Measurements from ENCODE around the gene CDCA4.

The CDCA4 gene

DNA sequence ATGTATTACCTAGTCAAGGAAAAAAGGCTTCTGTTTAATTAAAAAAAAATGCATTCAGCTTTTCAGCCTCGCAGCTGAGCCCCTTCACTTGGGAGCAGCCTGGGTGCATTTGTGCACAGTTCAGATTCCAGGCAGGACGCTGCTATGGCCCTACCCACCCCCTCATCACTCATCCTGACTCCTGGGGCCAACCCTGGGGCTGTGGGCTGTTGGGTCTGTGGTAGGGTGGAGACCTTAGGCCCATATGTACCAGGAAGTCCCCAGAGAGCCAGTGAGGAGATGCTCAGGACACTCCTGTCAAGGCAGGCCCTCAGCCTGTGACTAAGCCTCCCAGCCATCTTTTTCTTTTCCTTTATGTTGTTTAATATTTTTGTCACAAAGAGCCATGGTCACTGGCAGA, 9.3 kb upstream of the CDCA4 start:
- TF ChIP-seq RAD21 (IDR thresholded peaks at IDR 0.05; ENCODE audit: low read depth) (no peak), FOXM1 (IDR thresholded peaks at IDR 0.05; ENCODE audit: borderline replicate concordance, low read depth) (no peak), USF1 (IDR thresholded peaks at IDR 0.05) (no peak), CREB1 (IDR thresholded peaks at IDR 0.05; ENCODE audit: low read depth) (no peak), CEBPB (IDR thresholded peaks at IDR 0.05) (no peak), TCF12 (IDR thresholded peaks at IDR 0.05; ENCODE audit: low read depth) (no peak), YY1 (IDR thresholded peaks at IDR 0.05; ENCODE audit: low read depth) (no peak), TEAD4 (IDR thresholded peaks at IDR 0.05) (no peak), ZBTB7A (IDR thresholded peaks at IDR 0.05; ENCODE audit: low read depth) (no peak), TAF1 (IDR thresholded peaks at IDR 0.05; ENCODE audit: low read depth) (no peak), EGR1 (IDR thresholded peaks at IDR 0.05) (no peak), EP300 (IDR thresholded peaks at IDR 0.05; ENCODE audit: borderline replicate concordance) (no peak), MAX (IDR thresholded peaks at IDR 0.05) (no peak), NFIC (IDR thresholded peaks at IDR 0.05) (no peak)
- TF ChIP-seq, protein P1, sequence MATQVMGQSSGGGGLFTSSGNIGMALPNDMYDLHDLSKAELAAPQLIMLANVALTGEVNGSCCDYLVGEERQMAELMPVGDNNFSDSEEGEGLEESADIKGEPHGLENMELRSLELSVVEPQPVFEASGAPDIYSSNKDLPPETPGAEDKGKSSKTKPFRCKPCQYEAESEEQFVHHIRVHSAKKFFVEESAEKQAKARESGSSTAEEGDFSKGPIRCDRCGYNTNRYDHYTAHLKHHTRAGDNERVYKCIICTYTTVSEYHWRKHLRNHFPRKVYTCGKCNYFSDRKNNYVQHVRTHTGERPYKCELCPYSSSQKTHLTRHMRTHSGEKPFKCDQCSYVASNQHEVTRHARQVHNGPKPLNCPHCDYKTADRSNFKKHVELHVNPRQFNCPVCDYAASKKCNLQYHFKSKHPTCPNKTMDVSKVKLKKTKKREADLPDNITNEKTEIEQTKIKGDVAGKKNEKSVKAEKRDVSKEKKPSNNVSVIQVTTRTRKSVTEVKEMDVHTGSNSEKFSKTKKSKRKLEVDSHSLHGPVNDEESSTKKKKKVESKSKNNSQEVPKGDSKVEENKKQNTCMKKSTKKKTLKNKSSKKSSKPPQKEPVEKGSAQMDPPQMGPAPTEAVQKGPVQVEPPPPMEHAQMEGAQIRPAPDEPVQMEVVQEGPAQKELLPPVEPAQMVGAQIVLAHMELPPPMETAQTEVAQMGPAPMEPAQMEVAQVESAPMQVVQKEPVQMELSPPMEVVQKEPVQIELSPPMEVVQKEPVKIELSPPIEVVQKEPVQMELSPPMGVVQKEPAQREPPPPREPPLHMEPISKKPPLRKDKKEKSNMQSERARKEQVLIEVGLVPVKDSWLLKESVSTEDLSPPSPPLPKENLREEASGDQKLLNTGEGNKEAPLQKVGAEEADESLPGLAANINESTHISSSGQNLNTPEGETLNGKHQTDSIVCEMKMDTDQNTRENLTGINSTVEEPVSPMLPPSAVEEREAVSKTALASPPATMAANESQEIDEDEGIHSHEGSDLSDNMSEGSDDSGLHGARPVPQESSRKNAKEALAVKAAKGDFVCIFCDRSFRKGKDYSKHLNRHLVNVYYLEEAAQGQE (IDR thresholded peaks at IDR 0.05; ENCODE audit: low read depth): no peak

DNA sequence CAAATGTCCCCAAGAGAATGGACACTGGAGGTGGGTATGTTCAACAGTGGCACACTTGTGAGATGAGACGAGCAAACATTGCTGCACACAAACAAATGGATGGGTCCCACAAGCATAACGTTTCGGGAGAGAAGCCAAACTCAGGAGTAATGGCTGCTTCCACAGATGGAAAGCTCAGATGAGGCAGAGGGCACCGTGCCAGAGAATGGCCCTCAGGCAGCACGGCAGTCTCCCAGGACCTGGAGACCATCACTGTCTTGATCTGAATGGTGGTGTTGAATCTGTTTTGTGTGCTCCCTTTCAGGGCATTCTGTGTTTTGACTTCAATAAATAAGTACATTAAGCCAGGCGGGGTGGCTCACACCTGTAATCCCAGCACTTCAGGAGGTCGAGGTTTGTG, 8.5 kb upstream of the CDCA4 start:
- TF ChIP-seq ZBTB7A (IDR thresholded peaks at IDR 0.05; ENCODE audit: low read depth) (no peak), MAX (IDR thresholded peaks at IDR 0.05) (no peak), FOXM1 (IDR thresholded peaks at IDR 0.05; ENCODE audit: borderline replicate concordance, low read depth) (no peak), RAD21 (IDR thresholded peaks at IDR 0.05; ENCODE audit: low read depth) (no peak), YY1 (IDR thresholded peaks at IDR 0.05; ENCODE audit: low read depth) (no peak), TCF12 (IDR thresholded peaks at IDR 0.05; ENCODE audit: low read depth) (no peak), TAF1 (IDR thresholded peaks at IDR 0.05; ENCODE audit: low read depth) (no peak), EP300 (IDR thresholded peaks at IDR 0.05; ENCODE audit: borderline replicate concordance) (no peak), CEBPB (IDR thresholded peaks at IDR 0.05) (no peak), TEAD4 (IDR thresholded peaks at IDR 0.05) (no peak), USF1 (IDR thresholded peaks at IDR 0.05) (no peak), CREB1 (IDR thresholded peaks at IDR 0.05; ENCODE audit: low read depth) (no peak), EGR1 (IDR thresholded peaks at IDR 0.05) (no peak), NFIC (IDR thresholded peaks at IDR 0.05) (no peak)
- TF ChIP-seq, protein P1 (IDR thresholded peaks at IDR 0.05; ENCODE audit: low read depth): no peak

DNA sequence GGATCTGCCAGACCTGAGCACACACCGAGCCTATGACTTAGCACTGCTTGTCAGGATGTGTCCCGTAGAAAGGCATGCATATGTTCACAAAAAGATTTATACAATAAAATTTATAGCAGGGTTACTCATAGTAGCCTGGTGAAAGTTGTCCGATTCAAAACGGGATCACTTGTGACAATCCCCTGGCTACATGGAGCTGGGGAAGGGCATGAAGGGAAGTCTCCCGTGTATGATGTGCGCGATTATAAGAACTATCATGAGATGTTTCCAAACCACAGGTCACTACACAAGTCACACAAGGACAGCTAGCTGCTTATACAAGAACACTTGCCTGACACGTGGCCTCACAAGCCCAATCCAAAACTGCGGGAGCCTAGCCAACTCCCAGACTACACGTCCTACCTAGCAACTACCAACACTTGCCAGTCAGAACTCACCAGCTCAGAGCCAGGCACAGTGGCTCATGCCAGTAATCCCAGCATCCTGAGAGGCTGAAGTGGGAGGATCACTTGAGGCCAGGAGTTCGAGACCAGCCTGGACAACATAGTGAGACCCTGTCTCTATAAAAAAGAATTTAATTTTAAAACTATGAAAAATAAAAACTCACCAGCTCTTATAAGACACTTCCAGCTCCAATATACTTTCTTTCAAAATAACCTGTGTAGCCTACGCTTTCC, 7.5 kb upstream of the CDCA4 start:
- TF ChIP-seq YY1 (IDR thresholded peaks at IDR 0.05; ENCODE audit: low read depth): no peak
- TF ChIP-seq, protein P1 (IDR thresholded peaks at IDR 0.05; ENCODE audit: low read depth): no peak
- TF ChIP-seq ZBTB7A (IDR thresholded peaks at IDR 0.05; ENCODE audit: low read depth): no peak
- TF ChIP-seq TAF1 (IDR thresholded peaks at IDR 0.05; ENCODE audit: low read depth): no peak
- no peak for TF ChIP-seq NFIC (IDR thresholded peaks at IDR 0.05)
- no peak for TF ChIP-seq MAX (IDR thresholded peaks at IDR 0.05)
- TF ChIP-seq TEAD4 (IDR thresholded peaks at IDR 0.05): no peak
- TF ChIP-seq FOXM1 (IDR thresholded peaks at IDR 0.05; ENCODE audit: borderline replicate concordance, low read depth): no peak
- TF ChIP-seq EP300 (IDR thresholded peaks at IDR 0.05; ENCODE audit: borderline replicate concordance): no peak
- TF ChIP-seq USF1 (IDR thresholded peaks at IDR 0.05): no peak
- TF ChIP-seq CEBPB (IDR thresholded peaks at IDR 0.05): no peak
- TF ChIP-seq EGR1 (IDR thresholded peaks at IDR 0.05): no peak
- no peak for TF ChIP-seq TCF12 (IDR thresholded peaks at IDR 0.05; ENCODE audit: low read depth)
- no peak for TF ChIP-seq RAD21 (IDR thresholded peaks at IDR 0.05; ENCODE audit: low read depth)
- no peak for TF ChIP-seq CREB1 (IDR thresholded peaks at IDR 0.05; ENCODE audit: low read depth)
